Measurements from ENCODE around the gene EMILIN1. TPM values are rescaled to one million over a fixed set of nuclear protein-coding genes. Genes with fewer than 3 reads are reported as not detected.

The EMILIN1 gene
- total RNA-seq, 4 donors from 2014 or later: 27.5 to 62.7 (median 41.2) TPM

DNA sequence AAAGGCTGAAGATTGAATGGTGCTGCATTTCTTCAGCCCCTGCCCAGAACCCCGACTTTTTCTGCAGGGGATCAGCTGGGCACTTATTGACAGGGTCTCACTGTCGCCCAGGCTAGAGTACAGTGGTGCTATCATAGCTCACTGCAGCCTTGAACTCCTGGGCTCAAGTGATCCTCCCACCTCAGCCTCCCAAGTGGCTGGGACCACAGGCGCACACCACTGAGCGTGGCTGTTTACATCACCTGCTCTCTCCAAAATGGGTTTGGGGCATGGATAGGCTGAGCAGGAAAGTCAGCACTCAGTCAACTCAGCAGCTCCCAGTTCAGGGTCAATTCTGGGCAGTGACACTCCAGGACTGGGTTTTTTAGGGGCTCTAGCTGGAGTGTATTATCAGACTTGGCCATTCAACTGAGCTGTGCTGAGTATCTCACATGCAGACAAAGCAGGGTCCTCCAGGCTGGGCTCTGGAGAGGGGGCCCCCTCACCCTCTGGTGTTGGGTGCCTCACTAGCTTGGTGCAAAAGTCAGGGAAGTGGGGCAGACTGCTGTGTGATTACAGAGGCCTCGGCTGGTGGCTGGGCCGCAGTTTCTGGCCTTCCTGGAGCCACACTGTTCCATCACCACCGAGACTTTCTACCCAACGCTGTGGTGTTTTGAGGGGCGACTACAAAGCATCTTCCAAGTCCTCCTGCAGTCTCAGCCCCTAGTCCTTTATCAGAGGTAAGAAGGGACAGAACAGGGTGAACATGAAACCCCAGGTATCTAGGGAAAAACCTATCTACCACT lies 49.7 kb downstream of the EMILIN1 start:
- DNase-seq (ENCODE audit: low spot score): no peak
- TF ChIP-seq, protein P1, sequence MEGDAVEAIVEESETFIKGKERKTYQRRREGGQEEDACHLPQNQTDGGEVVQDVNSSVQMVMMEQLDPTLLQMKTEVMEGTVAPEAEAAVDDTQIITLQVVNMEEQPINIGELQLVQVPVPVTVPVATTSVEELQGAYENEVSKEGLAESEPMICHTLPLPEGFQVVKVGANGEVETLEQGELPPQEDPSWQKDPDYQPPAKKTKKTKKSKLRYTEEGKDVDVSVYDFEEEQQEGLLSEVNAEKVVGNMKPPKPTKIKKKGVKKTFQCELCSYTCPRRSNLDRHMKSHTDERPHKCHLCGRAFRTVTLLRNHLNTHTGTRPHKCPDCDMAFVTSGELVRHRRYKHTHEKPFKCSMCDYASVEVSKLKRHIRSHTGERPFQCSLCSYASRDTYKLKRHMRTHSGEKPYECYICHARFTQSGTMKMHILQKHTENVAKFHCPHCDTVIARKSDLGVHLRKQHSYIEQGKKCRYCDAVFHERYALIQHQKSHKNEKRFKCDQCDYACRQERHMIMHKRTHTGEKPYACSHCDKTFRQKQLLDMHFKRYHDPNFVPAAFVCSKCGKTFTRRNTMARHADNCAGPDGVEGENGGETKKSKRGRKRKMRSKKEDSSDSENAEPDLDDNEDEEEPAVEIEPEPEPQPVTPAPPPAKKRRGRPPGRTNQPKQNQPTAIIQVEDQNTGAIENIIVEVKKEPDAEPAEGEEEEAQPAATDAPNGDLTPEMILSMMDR (IDR thresholded peaks at IDR 0.05): no peak
- ATAC-seq (ENCODE audit: low FRiP score): no peak

DNA sequence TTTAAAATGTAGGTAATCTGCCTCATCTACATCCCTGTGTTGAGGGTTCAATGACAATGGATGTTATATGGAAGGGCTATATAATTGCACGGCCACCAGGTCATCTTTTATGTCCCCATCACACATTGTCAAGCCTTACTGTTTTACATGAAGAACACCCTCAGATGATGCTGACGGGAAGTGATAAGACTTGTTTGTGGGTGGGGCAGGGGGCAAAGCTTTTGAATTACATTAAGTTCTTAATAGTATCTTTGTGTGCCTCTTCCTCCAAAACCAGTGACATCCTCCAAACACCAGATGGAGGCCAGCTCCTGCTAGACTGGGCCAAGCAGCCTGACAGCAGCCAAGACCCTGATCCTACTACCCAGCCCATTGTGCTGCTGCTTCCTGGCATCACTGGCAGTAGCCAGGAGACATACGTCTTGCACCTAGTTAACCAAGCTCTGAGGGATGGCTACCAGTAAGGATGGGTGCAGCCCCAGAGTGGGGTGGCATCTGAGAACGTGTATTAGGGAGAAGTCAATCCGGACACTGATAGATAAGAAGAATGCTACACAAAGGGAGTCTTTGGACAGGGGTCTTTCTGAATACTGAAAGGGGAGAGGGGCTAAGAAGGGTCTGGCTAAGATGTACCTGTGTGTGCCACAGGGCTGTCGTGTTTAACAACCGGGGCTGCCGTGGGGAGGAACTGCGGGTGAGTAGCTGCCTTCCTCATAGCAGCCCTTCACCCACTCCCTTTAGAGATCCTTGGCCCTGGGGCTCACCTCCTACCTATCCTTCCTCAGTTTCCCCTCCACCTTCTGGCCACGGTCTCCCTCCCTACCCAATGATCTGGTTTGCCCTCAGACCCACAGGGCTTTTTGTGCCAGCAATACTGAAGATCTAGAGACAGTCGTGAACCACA lies 50.5 kb downstream of the EMILIN1 start:
- TF ChIP-seq, protein P1 (IDR thresholded peaks at IDR 0.05): no peak
- DNase-seq (ENCODE audit: low spot score) (no peak), ATAC-seq (ENCODE audit: low FRiP score) (no peak)

DNA sequence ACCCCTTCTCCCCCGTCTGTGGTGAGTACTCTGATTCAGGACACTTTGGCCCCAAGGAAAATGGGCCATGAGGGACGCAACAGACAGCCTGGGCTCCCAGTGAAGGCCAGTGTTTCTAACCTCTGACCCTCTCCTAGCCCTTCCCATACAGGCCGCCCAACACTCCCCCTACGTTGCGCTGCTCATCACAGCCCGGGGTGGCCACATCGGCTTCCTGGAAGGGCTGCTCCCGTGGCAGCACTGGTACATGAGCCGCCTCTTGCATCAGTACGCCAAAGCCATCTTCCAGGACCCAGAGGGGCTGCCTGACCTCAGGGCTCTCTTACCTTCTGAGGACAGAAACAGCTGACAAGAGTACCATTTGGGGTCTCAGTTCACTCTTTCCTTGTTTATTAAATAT lies 52.0 kb downstream of the EMILIN1 start:
- TF ChIP-seq, protein P1 (IDR thresholded peaks at IDR 0.05): no peak
- DNase-seq (ENCODE audit: low spot score): no peak
- ATAC-seq (ENCODE audit: low FRiP score): no peak

DNA sequence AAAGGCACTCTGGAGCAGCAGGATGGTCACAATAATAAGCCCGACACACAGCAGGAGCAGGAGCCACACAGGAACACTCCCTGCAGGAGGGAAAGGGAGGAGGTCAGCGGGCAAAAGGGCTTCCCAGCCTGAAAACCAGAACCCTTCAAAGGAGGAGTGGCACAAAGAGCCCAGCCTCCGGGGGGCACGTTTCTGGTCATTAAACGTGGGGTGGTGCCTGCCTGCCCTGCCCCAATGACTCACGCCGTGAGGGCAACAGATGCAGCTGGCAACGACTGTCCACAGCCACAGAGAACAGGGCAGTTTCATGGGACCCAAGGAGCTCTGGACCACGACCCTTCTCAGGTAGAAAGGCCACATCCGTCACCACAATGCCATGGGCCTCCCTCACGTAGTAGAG lies 53.0 kb downstream of the EMILIN1 start:
- DNase-seq (ENCODE audit: low spot score) (no peak), ATAC-seq (ENCODE audit: low FRiP score) (no peak)
- TF ChIP-seq, protein P1 (IDR thresholded peaks at IDR 0.05): no peak

DNA sequence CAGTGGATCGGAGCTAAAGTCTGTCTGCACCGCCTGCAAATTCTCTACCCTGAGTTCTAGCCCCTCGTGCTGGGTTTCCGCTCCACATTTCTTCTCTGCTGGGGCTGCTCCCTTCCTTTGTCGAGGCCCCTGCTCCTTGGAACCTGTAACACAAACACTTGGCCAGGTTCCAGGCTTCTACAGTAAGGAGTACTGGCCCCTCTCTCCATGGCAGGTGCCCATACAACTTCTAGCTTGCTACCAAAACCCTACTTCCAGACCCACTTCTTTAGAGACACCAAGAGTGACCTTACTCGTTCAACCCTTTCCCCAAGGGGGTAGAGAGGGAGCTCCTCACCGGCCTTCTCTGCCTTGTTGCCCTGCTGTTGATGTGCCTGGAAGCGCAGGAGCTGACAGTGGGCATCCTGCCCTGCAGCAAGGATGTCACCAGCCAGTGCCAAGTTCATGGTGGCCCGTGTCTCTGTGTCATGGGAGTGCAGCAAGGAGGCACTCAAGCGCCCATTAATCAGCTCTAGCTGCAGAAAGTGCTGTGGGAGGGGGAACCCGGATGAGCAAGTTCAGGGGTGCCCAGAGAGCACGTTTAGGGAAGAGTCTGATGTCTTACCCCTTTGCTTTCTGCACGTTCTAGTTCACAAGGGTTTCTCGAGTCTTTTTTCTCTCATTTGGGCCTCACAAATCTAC lies 54.9 kb downstream of the EMILIN1 start:
- no peak for DNase-seq (ENCODE audit: low spot score)
- no peak for ATAC-seq (ENCODE audit: low FRiP score)
- TF ChIP-seq, protein P1 (IDR thresholded peaks at IDR 0.05): no peak

DNA sequence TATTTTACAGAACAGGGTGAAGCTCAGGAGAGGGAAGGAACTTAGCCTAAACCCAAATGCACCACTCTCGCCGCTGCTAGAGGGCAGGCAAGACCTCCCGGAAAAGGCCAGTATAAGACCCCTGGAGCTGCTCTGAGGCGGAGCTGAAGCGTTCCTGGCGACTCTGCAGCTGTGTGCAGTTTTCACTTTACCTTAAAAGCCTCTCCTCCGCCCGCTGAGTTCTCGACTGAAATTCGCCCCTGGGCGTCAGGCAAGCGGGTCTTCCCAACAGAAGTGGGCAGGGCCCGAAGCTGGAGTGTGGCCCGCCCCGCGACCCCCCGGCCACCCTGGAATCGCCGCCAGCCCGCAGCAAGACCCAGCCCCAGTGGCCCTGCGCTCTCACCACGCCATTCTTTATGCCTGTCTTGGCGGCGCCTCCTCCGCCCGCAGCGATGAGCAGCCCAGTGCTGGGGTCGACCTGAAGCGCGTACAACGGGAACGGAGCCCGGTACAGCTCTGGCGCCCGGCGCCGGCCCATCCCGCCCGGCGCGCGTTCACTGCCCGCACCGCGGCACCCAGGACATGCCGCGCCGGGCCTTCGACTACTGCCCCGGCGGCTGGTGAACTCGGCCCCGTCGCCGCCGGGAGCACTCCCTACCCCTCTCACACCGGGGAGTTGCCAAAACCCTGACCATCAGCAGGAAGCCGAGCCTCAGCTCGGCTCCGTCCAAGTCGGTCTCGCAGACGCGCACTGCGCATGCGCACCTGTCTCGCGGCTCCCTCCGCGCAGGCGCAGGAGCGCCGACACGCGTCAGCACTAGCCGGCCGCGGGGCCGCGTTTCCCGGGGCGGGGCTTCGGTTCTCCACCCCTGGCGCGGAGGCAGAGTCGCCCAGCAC lies 55.7 kb downstream of the EMILIN1 start, which contains the start of gene PREB:
PREB (minus strand) TSS at position 732 of the 876 bp plus-strand sequence; CDS start at position 517, 215 bp downstream.
- DNase-seq (ENCODE audit: low spot score) (peak; percentile 84), ATAC-seq (ENCODE audit: low FRiP score) (peak; percentile 93)
- TF ChIP-seq, protein P1 (IDR thresholded peaks at IDR 0.05): no peak
